ENCODE results near the gene IDI2.
A peak's percentile ranks its signal among the peaks of the same experiment; 100 is the strongest.

The IDI2 gene

DNA sequence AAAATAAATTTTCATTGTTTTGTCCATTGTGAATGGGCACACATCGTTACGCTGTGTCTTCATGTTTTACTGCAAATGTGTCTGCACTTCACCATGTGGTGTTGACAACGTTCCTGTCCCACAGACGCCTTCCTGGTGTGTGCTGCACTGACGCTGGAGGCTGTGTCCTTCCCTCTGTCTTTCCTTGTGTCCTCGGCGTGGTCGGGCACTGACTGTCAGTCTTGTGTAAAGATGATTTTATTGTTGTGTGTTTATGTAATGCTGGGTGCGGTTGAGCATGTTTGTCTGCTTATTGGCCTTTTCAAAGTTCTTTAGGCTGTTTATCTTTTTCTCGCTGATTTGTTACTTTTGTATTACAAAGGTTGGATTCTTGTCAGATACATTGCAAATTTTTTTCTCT, 18.1 kb downstream of the IDI2 start:
- DNase-seq (ENCODE audit: low spot score) = no peak

DNA sequence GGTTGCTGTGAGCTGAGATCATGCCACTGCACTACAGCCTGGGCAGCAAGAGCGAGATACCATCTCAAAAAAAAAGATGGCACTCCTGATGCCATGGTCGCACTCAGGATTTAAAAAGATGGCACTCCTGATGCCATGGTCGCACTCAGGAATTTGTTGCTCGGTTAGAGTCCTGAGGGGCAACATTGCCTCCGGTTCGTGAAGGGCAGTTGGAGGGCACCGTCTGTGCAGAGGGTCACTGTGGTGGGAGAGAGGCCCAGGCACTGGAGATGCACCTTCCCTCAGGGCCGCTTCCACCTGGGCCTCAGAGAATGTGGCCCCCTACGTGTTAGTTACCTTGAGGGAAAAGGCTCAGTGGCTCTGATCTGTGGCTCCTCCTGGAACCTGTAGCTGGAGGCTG, 19.1 kb downstream of the IDI2 start:
- DNase-seq (ENCODE audit: low spot score) = no peak

DNA sequence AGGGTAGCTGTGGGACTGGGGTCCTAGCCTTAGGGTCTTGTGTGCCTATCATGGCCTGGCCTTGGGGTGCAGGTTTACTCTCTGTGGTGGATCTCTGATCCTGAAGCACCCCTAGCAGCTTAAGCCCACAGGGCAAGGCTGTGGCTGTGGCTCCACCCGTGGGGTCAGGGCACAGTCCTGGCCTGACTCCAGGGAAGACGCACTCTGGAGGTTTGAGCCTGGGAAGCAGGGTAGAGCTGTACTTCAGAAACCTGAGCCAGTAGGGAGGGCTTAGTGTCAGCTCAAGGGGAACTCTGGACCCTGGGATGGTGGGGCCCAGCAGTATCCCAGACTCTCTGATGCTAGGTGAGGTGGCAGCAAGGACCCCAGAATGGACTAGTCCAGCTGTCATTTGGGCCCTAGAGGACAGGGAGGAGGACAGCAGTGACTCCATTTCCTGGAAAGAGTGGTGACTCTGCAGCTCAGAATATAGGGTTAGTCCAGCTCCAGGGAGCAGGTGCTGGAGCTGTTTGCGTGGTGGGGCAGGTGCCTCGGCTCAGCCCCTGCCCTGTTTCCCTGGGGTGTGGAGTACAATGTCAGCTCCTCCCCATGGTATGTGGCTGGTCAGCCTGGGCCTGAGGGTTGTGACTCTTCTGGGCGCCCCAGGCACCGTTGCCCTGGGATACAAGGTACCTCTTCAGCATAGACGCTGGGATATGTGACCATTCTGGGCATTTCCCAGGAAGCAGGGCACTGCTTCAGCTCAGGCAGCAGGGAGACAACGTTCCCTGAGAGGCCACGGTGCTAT, 21.6 kb downstream of the IDI2 start:
- no peak for DNase-seq (ENCODE audit: low spot score)

DNA sequence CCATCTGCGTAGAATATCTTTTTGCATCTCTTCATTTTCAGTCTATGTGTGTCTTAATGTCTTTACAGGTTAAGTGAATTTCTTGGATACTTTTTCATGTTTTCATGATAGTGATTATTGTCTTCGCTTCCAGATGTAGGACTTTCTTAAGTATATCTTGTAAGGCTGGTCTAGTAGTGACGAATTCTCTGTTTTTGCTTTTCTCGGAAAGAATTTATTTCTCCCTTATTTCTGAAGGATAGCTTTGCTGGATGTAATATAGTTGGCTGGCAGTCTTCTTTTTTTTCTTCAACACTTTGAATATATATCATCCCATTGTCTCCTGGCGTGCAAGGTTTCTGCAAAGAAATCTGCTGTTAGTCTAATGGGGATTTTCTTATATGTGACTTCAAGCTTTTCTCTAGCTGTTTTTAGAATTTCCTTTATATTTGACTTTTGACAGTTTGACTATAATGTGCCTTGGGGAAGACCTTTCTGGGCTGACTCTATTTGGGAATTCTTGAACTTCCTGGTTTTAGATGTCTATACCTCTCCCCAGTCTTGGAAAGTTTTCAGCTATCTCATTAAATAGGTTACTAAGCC, 23.1 kb downstream of the IDI2 start:
- DNase-seq (ENCODE audit: low spot score) = no peak

DNA sequence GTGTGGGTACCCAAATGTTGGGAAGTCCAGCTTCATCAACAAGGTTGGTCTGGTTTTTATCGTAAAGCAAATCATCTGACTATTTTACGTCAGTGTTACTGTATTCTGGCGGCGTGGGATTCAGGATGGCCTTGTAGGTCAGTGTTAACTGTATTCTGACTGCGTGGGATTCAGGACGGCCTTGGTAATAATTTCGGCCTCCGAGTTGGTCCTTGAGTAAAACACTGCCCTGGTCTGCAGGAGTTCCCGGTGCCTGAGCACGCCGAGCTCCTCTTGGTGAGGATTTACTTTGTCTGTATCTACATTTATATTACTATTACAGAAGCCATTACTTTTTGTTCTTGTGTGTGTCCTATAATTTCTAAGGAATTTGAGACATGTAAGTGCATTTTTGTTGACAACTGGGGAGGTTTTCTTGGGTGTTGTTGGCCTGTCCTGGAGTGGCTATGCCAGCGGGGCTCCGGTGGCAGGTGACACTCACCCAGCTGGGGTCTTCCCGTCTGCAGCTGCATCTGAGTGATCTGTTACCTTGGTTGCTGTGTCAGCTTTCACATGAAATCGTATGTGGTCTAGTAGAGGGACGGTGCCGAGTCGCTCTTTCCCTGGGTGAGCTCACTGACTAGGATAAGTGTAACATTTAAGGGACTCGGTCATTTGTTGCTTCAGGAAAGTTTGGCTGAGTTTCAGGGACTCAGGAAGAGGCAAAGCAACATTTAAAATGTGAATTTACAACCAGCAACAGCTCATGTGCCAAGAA, 28.2 kb downstream of the IDI2 start:
- DNase-seq (ENCODE audit: low spot score) = no peak

DNA sequence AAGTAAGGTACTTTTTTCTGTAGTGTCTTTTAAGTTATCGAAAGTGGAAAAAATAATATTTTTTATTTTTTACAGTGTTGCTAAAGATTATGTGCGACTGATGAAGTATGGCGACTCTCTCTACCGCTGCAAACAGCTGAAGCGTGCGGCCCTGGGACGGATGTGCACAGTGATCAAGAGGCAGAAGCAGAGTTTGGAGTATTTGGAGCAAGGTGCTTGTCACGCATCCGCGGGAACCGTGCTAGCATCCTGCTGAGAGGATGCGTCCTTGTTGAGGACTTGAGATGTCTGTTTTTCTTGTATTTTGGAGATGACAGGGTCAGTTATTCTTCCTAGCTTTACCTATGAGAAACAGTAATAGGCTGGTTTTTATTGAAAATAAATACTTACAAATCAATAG, 29.6 kb downstream of the IDI2 start:
- DNase-seq (ENCODE audit: low spot score) = no peak

DNA sequence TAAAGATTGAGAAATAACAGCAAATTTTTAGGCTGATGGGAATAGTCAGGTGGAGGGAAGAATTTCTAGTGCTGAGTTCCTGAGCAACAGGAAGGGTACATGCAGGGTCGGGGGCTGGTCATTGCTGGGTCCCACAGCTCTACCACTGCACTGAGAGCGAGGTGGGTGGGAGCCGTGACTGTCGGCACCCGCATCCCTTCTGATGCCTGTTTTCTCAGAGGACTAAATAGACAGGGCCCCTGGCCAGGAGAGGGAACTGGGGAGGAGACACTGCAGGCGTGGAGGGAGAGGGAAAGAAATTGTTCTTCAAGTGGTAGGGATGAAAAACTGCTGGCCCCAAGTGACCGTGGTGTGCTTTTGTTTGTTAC, 30.1 kb downstream of the IDI2 start:
- no peak for DNase-seq (ENCODE audit: low spot score)

DNA sequence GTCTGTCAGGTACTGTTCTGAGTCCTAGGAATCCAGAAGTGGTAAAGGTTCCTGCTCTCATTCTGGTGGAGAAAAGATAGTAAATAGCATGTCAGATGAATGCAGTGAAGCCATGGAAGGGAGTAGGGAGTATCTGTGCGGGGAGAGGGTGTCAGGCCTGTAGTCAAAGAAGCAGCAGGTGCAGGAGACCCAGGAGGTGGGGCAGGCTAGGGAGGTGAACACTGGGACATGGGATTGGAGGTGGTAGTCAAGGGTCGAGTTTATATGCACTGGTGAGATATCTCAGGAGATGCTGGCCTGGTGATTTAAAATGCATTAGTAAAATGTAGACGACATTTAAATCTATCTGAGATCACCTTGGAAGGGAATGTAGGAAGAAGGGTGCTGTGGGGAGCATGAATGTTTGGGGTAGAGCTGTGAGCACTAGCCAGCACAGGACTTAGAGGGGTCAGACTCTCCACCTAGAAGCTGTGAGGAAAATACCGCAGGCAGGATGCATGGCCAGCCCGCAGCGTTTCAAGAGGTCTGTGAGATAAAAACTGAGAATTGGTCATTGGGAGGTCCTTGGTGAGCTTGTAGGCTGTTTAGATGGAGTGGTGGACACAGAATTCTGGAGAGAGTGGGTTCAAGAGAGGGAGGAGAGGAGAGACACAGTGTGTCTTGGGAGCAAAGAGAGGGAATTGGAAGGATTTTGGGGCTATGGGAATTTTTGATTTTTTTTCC, 30.7 kb downstream of the IDI2 start:
- no peak for DNase-seq (ENCODE audit: low spot score)

DNA sequence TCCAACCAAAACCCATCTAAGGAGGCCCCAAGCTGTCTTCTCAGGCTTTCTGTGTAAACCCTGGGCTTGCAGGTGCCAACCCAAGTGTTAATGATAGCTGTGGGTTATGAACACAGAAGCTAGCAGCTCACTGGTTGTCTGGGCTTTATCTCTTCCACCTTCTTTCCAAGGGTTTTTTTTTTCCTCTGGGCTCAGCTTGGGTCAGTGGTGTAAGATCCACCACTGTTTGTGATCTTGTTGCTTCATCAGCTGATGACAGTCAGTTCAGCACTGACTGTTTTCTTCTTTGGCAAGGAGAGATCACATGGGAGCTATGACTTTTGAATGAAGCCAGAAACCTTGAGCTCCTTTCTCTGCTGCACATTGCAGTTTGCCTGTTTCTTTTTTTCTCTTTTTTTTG, 32.8 kb downstream of the IDI2 start:
- no peak for DNase-seq (ENCODE audit: low spot score)

DNA sequence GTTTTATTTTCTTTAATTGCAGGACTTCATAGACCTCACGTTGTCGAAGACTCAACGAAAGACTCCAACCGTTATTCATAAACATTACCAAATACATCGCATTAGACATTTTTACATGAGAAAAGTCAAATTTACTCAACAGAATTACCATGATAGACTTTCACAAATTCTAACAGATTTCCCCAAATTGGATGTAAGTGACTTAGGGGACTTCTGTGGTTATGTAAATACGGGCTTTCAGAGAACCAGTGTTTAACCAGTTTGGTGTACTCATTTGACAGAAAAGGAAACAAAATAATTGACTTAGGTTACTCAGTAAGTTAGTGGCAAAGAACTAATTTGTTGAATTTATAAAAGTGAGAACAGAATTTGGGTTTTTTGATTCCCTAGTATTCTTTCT, 33.2 kb downstream of the IDI2 start:
- no peak for DNase-seq (ENCODE audit: low spot score)

DNA sequence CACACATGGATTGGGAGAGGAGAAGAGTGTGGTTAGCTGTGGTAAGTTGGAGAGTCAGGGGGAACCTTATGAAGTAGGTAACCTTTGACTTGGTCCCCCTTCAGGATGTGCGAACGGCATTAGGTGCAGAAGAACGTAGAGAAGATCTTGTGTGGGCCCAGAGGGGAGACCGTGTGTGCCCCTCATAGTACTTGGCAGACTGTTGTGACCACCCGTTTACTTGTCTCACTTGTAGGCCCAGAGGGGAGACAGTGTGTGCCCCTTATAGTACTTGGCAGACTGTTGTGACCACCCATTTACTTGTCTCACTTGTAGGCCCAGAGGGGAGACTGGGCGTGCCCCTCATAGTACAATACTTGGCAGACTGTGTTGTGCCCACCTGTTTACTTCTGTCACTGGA, 34.9 kb downstream of the IDI2 start:
- no peak for DNase-seq (ENCODE audit: low spot score)

DNA sequence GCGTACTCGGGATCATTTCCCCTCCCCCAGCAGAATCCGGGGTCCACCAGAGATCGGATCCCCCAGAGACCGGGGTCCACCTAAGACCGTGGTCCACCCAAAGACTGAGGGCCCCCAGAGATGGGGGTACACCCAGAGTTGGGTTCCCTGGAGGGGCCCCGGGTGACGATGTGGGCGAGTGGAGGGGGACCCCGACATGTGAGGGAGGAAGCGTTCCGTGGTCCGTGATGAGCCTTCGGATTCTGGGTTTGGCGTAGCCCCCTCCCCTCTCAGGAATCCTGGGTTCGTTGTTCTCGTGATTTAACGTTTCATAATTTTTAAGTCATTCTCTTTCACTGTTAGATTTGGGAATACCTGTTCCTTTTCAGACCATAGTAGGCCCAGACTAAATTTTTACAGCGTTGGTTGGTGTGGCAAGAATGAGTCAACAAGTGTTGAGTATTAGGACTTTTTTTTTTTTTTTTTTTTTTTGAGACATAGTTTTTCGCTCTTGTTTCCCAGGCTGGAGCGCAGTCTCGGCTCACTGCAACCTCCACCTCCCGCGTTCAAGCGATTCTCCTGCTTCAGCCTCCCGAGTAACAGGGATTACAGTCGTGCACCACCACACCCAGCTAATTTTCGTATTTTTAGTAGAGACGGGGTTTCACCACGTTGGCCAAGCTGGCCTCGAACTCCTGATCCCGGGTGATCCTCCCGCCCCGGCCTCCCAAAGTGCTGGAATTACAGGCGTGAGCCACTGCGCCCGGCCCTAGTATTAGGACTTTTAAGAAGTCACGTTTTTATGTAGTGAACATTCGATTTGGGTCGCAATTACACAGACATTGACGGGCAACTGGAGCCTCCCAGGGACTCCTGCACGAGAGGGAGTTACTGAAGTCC, 36.8 kb downstream of the IDI2 start:
- DNase-seq (ENCODE audit: low spot score) = no peak

DNA sequence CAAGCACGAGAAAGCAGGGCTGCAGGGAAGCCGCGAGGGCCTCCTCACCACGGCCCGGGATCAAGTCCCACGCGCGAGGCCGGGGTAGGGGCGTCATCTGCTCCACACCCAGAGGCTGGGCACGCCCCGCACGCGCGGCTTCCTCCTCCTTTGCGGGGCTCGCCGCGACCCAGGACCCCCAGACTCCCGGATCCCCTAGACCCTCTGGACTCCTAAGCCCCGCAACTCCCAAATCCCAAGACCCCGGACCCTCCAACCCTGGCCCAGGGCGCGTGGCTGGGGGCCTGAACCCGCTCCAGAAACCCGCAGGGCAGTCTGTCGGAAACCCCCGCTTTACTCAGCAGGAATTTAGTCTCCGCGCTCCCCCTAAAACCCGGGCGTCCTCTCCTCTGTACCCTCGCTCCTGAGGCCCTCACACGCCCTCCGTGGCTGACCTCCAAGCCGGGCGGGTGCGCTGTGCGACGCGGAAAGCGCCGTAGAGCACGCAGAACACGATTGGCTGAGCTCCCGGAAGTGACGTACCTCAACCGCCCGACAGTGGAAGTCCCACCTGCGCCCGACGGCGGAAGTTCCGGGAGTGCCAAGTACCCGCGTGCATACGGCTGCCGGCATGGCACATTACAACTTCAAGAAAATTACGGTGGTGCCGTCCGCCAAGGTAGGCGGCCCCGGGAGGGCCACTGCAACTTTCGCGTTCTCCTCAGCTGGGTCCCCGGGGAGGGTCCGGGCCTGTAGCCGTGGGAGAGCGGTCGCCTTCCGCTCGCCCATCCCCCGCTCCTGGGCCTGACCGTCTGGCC, 37.6 kb downstream of the IDI2 start, which contains the start of gene GTPBP4:
Gene GTPBP4 (plus strand): TSS at position 565 of the 797 bp plus-strand sequence. CDS start 46 bp downstream, at position 611.
- peak; percentile 98 for DNase-seq (ENCODE audit: low spot score)

DNA sequence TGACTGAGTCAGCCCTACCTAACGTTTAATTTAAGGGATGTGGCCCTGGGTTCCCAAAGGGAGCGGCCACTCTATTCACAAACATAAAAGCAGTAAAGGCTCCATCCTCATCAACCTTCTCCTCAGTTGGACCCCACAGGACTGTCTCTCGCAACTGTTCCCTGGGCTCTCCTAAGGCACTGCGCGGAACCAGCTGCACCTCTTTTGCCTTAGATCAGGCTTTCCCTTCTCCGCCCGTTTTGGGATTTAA, 38.1 kb downstream of the IDI2 start:
- DNase-seq (ENCODE audit: low spot score) = no peak

DNA sequence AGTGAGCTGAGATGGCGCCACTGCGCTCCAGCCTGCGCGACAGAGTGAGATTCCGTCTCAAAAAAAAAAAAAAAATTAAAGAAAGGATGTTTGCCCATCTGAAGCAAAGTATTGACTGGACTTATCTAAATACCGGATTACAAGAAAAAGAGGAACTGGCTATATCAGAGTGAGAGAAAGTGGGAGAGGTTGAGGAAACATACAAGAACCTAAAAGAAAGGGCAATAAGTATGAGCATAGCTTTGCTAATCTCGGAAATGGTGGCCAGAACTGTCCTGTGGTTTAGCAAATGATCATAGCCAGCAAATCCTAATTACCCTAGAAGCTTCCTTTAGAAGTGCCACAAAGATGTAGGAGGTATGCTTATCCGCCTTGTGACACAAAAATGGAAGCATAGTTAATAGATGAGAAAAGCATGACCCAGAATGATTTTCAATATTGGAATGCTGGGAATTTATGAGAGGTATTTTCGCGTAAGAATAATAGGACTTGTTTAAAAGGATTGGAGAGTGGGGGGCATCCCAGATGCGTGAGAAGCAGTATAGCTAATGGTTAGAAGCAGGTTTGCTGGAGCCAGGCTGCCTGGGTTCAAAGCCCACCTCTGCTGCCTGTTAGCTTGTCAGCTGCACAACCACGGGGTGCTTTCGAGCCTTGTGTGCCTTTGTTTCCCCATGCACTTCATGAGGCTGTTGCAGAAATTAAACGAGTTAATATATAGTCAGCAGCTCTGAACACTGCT, 38.6 kb downstream of the IDI2 start:
- no peak for DNase-seq (ENCODE audit: low spot score)

DNA sequence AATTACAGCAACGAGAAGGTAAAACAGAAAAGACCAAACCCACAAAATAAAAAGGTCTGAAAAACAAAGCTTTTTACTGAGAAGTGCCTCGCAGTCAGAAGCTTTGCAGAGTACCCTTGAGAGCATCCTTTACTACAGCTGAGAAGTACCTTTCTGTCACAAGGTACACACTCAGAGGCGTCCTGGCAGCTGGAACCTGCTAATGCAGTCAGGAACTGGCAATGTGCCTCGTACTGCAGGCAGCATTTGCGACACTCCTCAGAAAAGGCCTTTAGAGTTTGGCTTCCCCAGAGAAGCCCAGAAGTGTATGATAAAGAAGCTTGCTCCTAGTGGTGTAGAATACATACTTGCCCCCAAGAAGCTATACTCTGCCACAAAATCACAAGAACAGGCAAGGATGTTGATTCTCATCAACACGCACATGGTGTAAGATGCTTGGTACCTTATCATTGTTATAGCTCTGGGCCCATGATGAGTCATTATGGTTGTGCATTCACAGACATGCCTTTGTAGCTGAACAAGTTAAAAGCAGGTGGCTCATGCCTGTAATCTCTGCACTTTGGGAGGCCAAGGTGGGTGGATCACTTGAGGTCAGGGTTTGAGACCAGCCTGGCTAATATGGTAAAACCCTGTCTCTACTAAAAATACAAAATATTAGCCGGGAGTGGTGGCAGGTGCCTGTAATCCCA, 39.4 kb downstream of the IDI2 start:
- DNase-seq (ENCODE audit: low spot score) = no peak

DNA sequence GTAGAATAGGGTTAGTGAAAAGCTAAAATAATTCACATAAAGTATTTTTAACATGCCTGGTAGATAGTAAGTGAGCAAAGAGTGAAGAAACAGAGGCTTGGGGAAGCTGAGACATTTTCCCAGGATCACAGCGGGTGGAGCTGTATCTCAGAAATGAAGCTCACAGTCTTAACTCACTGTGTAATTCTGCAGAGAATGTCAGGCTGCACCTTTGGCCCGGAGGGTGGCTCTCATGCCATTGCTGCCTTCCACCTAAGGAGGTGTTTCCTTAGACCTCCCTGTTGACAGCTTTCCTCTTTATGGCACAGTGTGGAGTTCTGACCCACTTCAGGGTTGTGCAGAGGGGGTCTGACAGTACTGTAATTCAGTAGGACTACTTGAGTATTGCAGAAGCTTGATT, 40.3 kb downstream of the IDI2 start:
- DNase-seq (ENCODE audit: low spot score) = no peak

DNA sequence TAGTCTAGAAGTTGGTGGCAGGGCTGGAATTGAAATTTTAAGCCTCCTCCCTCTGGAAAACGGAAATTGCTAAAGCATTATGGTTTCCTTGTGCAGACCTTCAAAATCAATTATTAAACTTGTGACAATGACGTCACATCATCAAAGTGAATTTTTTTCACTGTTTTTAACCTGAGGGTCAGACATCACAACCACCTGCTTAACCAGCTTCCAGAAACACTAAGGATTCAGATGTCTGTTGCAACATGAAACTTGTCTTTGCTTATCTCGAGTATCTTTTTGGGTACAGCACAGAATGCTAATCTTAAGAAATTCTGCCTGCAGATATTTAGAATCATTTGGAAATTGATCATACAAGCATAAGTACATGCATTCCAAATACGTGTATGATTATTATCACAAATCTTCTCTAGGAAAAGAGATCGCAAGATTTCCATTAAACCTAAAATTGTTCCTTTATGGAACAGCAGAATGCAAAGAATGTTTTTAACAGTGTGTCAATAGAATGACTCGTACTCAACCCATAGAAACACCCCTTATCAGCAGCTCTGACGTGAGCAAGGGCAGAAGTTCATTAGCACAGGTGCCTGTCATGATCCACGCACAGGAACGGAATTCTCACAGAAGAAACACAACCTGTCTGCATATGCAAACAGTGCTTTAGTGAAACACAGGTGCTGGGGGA, 41.5 kb downstream of the IDI2 start:
- no peak for DNase-seq (ENCODE audit: low spot score)

DNA sequence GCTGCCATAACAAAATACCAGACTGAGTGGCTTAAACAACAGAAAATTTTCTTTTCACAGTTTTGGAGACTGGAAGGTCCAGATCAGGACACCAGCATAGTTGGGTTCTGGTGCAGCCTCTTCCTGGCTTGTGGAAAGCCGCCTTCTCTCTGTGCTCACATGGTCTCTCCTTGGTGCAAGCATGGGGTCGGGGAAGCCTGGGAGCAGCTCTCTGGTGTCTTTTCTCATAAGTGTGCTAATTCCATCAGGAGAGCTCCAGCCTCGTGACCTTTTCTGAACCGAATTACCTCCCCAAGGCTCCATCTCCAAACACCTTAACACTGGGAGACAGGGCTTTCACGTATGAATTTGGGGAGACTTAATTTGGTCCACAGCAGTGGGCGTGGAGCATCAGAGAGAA, 42.3 kb downstream of the IDI2 start:
- DNase-seq (ENCODE audit: low spot score) = no peak

All from hematopoietic multipotent progenitor cell treated with erythropoietin and hydrocortisone succinate and interleukin-3 and kit ligand, for 15 days (in vitro differentiated cells).